ENCODE data around the gene SEMA4G.

DNA sequence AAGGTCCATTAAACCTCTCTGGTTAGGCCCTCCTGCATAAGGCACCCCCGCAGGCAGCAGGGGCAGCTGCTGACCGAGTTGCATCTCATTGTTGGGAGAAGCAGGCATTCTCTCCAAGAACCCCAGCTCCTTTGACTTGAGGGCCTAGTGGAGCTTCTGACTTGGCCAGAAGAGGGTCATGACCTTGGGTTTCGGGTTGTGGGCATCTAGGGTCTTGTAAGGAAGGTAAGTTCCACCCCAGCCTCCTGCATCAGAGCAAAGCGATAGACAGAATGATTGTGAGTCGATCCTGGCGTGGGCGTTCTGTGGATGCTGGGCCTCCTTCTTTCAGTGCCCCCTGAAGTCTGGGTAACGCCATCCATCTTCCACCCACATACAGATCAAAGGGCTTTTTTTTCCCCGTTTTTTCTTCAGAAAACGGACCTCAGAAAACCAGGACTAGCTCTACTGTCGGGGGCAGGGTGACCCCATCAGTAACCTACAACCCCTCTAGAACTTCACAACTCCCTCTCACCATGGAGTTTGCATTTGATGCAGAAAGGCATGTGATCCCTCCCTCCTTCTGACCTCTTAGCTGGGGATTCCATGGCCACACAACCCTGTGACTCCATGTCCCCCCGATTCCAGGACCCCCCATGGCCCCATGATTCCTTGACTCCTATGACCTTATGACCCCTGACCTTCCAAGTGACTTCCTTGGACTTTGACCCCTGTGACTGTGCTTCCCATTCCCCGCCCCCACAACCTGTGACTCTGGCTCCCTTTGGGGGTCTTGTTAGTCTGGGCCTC is 3.0 kb downstream of the SEMA4G start:
- TF ChIP-seq, protein P1, sequence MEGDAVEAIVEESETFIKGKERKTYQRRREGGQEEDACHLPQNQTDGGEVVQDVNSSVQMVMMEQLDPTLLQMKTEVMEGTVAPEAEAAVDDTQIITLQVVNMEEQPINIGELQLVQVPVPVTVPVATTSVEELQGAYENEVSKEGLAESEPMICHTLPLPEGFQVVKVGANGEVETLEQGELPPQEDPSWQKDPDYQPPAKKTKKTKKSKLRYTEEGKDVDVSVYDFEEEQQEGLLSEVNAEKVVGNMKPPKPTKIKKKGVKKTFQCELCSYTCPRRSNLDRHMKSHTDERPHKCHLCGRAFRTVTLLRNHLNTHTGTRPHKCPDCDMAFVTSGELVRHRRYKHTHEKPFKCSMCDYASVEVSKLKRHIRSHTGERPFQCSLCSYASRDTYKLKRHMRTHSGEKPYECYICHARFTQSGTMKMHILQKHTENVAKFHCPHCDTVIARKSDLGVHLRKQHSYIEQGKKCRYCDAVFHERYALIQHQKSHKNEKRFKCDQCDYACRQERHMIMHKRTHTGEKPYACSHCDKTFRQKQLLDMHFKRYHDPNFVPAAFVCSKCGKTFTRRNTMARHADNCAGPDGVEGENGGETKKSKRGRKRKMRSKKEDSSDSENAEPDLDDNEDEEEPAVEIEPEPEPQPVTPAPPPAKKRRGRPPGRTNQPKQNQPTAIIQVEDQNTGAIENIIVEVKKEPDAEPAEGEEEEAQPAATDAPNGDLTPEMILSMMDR (IDR thresholded peaks at IDR 0.05; ENCODE audit: low read length): no peak
- no peak for TF ChIP-seq EZH2phosphoT487 (IDR thresholded peaks at IDR 0.05; ENCODE audit: low read length)
